Uterus (tissue), 2 donors: ENCODE data around the gene CDIP1.

Experiments
- POLR2A ChIP-seq, 2 donors: fragments of 450-650 bp; IDR thresholded peaks; one replicate each; pipeline ENCODE4 v1.6.1; 2016; ENCODE audit warnings: antibody characterized with exemption in 2 of 2, mild to moderate bottlenecking in 1 of 2, moderate library complexity in 1 of 2
- TF ChIP-seq, protein P1 (sequence below), 4 experiments: fragments of 200-600 bp in 2 of 4; fragments of 450-650 bp in 2 of 4; sonication (generic) in 2 of 4; IDR thresholded peaks; one replicate each; pipeline ENCODE4 v1.5.1; 2016 to 2019; ENCODE audit warnings: antibody characterized with exemption in 4 of 4, mild to moderate bottlenecking in 2 of 4, moderate library complexity in 1 of 4

- TF ChIP-seq POLR2A (IDR thresholded peaks at IDR 0.05): no peak
- TF ChIP-seq, protein P1, sequence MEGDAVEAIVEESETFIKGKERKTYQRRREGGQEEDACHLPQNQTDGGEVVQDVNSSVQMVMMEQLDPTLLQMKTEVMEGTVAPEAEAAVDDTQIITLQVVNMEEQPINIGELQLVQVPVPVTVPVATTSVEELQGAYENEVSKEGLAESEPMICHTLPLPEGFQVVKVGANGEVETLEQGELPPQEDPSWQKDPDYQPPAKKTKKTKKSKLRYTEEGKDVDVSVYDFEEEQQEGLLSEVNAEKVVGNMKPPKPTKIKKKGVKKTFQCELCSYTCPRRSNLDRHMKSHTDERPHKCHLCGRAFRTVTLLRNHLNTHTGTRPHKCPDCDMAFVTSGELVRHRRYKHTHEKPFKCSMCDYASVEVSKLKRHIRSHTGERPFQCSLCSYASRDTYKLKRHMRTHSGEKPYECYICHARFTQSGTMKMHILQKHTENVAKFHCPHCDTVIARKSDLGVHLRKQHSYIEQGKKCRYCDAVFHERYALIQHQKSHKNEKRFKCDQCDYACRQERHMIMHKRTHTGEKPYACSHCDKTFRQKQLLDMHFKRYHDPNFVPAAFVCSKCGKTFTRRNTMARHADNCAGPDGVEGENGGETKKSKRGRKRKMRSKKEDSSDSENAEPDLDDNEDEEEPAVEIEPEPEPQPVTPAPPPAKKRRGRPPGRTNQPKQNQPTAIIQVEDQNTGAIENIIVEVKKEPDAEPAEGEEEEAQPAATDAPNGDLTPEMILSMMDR (IDR thresholded peaks at IDR 0.05): no peak
These were observed 49.5 kb downstream of the CDIP1 start for GRCh38 chr16:4489030-4489429.
